Thyroid gland (tissue), 4 donors: Measurements from ENCODE around the gene MAP2K2. TPM values are rescaled to one million over a fixed set of nuclear protein-coding genes. Genes with fewer than 3 reads are reported as not detected.
A peak's percentile ranks its signal among the peaks of the same experiment; 100 is the strongest.
"Not testable (repeated sequence)": the region's sequence is repeated elsewhere in the genome, so short reads cannot be mapped to it uniquely, and the experiment has no call there.

ENCODE experiments used
- DNase-seq, 2 donors: peaks; one replicate each; pipeline ENCODE4 v3.0.0-alpha.2; 2019
- H3K27ac ChIP-seq, 3 donors: fragments of 200-600 bp; sonication (generic); 1 replicate in 2 of 3; 2 replicates in 1 of 3; pipeline ENCODE4 v1.5.1; 2016 to 2019; ENCODE audit warnings: mild to moderate bottlenecking in 1 of 3, moderate library complexity in 1 of 3
- H3K27me3 ChIP-seq: fragments of 200-600 bp; sonication (generic); one replicate; pipeline ENCODE4 v1.5.1; 2019
- H3K36me3 ChIP-seq, 2 donors: fragments of 200-600 bp; sonication (generic); one replicate each; pipeline ENCODE4 v1.5.1; 2016 to 2019
- H3K4me1 ChIP-seq, 2 donors: fragments of 200-600 bp; sonication (generic); one replicate each; pipeline ENCODE4 v1.5.1; 2017 to 2019
- H3K4me3 ChIP-seq, 3 donors: fragments of 200-600 bp; sonication (generic); replicated peaks in 1 of 3; 1 replicate in 2 of 3; 2 replicates in 1 of 3; pipeline ENCODE4 v1.5.1; 2016; ENCODE audit warnings: mild to moderate bottlenecking in 1 of 3
- H3K9me3 ChIP-seq: fragments of 200-600 bp; sonication (generic); one replicate; pipeline ENCODE4 v1.5.1; 2017
- POLR2A ChIP-seq, 2 donors: fragments of 450-650 bp; IDR thresholded peaks; one replicate each; pipeline ENCODE4 v1.6.1; 2017; ENCODE audit warnings: antibody characterized with exemption in 2 of 2, mild to moderate bottlenecking in 2 of 2, moderate library complexity in 1 of 2
- WGBS, 2 donors: methylation state at CpG; one replicate each; pipeline ENCODE4 v1.1.5; 2017; 5-methylcytosine and 5-hydroxymethylcytosine counted together
- intact Hi-C: fragments of 100-400 bp; cut with DNase I; formaldehyde crosslinking; loops from one replicate; pipeline ENCODE4 v1.15.1; 2023
- total RNA-seq, 4 donors: library from RNA; depleted of rRNA; stranded (reverse); fragments of >200 nt; gene quantifications; one replicate each; pipeline ENCODE4 v1.2.3, GENCODE V29; 2016
- TF ChIP-seq, protein P1 (sequence below), 6 experiments: fragments of 200-600 bp in 3 of 6; fragments of 450-650 bp in 3 of 6; sonication (generic) in 3 of 6; IDR thresholded peaks; one replicate each; pipeline ENCODE4 v1.5.1; 2016 to 2019; ENCODE audit warnings: antibody characterized with exemption in 6 of 6, mild to moderate bottlenecking in 2 of 6, inconsistent platforms in 1 of 6, moderate library complexity in 1 of 6

Gene MAP2K2
- total RNA-seq, 4 donors from 2014 or later: 59.4 to 95.3 (median 81.8) TPM

DNA sequence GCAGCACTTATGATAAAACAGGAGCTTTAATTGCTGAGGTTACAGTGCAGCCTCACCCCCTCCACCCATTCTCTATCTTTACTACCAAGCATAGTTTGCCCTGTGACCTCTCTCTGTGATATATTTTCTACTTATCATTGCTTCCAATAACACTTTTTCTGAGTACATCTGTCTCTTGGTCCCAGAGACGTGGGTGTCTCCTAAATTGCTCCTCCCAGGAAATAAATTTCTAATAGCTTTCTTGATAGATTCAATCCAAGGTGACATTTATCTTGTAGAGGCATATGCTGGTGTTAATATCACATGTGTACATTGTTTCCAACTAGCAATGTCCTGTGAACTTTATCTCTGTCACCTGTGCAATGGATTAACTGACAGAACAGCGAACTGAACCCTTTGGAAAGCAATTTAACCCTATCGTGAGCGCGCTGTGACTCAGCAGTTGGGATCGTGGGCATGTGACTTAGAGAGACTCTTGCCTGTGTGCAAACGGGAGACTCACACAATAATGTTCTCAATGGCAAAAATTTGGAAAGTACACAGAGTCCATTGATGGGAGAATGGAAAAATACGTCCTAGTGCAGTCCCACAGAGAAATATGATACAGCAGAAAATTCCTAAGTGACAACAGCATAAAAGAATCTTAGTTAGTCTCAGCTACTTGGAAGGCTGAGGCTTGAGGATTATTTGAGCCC, 7.0 kb upstream of the MAP2K2 start:
- no peak for TF ChIP-seq POLR2A (IDR thresholded peaks at IDR 0.05)
- TF ChIP-seq, protein P1, sequence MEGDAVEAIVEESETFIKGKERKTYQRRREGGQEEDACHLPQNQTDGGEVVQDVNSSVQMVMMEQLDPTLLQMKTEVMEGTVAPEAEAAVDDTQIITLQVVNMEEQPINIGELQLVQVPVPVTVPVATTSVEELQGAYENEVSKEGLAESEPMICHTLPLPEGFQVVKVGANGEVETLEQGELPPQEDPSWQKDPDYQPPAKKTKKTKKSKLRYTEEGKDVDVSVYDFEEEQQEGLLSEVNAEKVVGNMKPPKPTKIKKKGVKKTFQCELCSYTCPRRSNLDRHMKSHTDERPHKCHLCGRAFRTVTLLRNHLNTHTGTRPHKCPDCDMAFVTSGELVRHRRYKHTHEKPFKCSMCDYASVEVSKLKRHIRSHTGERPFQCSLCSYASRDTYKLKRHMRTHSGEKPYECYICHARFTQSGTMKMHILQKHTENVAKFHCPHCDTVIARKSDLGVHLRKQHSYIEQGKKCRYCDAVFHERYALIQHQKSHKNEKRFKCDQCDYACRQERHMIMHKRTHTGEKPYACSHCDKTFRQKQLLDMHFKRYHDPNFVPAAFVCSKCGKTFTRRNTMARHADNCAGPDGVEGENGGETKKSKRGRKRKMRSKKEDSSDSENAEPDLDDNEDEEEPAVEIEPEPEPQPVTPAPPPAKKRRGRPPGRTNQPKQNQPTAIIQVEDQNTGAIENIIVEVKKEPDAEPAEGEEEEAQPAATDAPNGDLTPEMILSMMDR (IDR thresholded peaks at IDR 0.05): no peak
- H3K36me3 ChIP-seq: no peaks in the 10 kb centered on the region
- H3K4me1 ChIP-seq: no peaks in the 10 kb centered on the region
- H3K9me3 ChIP-seq: no peaks in the 10 kb centered on the region
- WGBS, 2 donors: 55 to 61% methylated on average over 8 of the region's 8 CpGs
- intact Hi-C loops: no loop called here
- H3K27me3 ChIP-seq: no peaks in the 10 kb centered on the region
- no peak overlapping the region for H3K27ac ChIP-seq
- no peak overlapping the region for H3K4me3 ChIP-seq
- DNase-seq: no peak

DNA sequence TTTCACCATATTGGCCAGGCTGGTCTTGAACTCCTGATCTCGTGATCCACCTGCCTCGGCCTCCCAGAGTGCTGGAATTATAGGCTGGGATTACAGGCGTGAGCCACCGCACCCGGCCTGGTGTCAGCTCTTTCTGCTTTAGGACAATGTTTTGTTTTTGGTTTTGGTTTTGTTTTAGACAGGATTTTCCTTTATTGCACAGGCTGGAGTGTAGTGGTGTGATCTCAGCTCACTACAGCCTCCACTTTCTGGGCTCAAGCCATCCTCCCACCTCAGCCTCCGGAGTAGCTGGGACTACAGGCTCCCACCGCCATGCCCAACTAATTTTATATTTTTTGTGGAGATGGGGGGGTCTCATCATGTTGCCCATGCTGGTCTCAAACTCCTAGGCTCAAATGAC, 5.1 kb upstream of the MAP2K2 start:
- WGBS, 2 donors: 87 to 94% methylated on average over 7 of the region's 7 CpGs

GRCh38 chr19:4127322-4127721, 3.4 kb upstream of the MAP2K2 start:
- H3K4me1 ChIP-seq: peaks cover 10 to 14% of the 10 kb centered on the region in 2 donors
- not testable (repeated sequence) for H3K27me3 ChIP-seq, H3K4me3 ChIP-seq, H3K27ac ChIP-seq, H3K36me3 ChIP-seq, H3K9me3 ChIP-seq, DNase-seq
- WGBS, 2 donors: 80 to 88% methylated on average over 4 of the region's 4 CpGs
- intact Hi-C loops: loop anchor here (10.0 kb wide), 1 partner anchor 123 kb away; the partner anchor contains the start of gene PIAS4

More for the DNA sequence above, 5.1 kb upstream of the MAP2K2 start:
- not testable (repeated sequence) for H3K27ac ChIP-seq, H3K36me3 ChIP-seq, H3K4me1 ChIP-seq, H3K4me3 ChIP-seq, DNase-seq, H3K9me3 ChIP-seq, H3K27me3 ChIP-seq
- intact Hi-C loops: loop anchor here (10.0 kb wide), 1 partner anchor 124 kb away; the partner anchor contains the start of gene PIAS4

DNA sequence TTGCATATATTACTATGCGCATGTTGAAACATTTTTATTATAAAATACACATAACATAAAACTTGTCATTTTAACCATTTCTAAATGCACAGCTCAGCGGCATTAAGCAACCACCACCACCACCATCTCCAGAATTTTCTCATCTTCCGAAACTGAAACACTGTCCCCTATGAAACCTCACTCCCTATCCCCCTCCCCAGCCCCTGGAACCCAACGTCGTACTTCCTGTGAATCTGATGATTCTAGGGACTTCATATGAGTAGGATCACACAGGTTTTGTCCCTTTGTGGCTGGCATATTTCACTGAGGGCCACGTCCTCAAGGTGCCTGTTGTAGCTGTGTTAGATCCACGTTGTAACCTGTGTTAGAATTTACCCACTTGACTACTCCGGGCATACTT, 716 bp upstream of the MAP2K2 start:
- H3K4me3 ChIP-seq: peak overlapping the region in 1 of 3 donors; percentile 68
- peaks cover 16 to 22% of the 10 kb centered on the region in 2 donors for H3K4me1 ChIP-seq
- no peaks in the 10 kb centered on the region for H3K36me3 ChIP-seq
- 19 to 24% methylated on average over 8 of the region's 8 CpGs for whole genome bisulfite sequencing, 2 donors
- DNase-seq: peak; percentile 50 to 53
- peak overlapping the region in 1 of 3 donors; percentile 50 for H3K27ac ChIP-seq
- intact Hi-C loops: loop anchor here (5.0 to 10.0 kb wide), 3 partner anchors 57 to 120 kb away; partner anchors contain the start of genes ANKRD24, PIAS4, SIRT6 and ZBTB7A
- no peaks in the 10 kb centered on the region for H3K9me3 ChIP-seq
- H3K27me3 ChIP-seq: no peaks in the 10 kb centered on the region
- no peak for TF ChIP-seq POLR2A (IDR thresholded peaks at IDR 0.05)
- TF ChIP-seq, protein P1 (IDR thresholded peaks at IDR 0.05): no peak

- 58 to 65% methylated on average over 3 to 4 of the region's 5 CpGs for WGBS, 2 donors
- intact Hi-C loops: loop anchor here (5.0 to 10.0 kb wide), 3 partner anchors 55 to 118 kb away; partner anchors contain the start of genes ANKRD24, PIAS4, SIRT6 and ZBTB7A
- Histone ChIP-seq H3K27ac (peak overlapping the region in 1 of 3 donors; percentile 71), H3K4me3 (peak overlapping the region in 1 of 3 donors; percentile 68), H3K4me1 (peaks cover 16 to 22% of the 10 kb centered on the region in 2 donors), H3K9me3 (no peaks in the 10 kb centered on the region), H3K36me3 (no peaks in the 10 kb centered on the region), H3K27me3 (no peaks in the 10 kb centered on the region)
- no peak for TF ChIP-seq POLR2A (IDR thresholded peaks at IDR 0.05)
- TF ChIP-seq, protein P1 (IDR thresholded peaks at IDR 0.05): no peak
- no peak for DNase-seq
Observed at GRCh38 chr19:4122480-4122879, 1.4 kb downstream of the MAP2K2 start.

DNA sequence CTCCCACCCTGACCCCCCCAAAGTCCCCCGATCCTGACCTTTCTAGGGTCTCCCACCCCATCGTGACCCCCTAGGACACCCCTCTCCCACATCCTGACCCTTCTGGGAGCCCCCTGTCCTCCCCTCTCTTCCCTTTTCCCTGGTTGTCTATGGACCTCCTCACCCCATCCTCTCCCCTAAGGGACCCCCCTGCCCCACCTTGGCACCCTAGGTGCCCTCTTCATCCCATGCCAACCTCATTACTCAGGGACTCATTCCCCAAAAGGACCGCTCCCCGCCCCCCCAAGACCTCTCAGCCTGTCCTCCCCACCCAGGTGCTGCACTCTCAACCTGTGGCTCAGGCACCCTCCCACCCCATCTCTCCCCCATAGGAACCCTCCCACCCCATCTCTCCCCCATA, 2.1 kb downstream of the MAP2K2 start:
- Histone ChIP-seq H3K4me1 (peaks cover 16 to 22% of the 10 kb centered on the region in 2 donors), H3K9me3 (no peaks in the 10 kb centered on the region), H3K4me3 (no peak overlapping the region), H3K27me3 (no peaks in the 10 kb centered on the region), H3K36me3 (peaks cover under 1 to 5% of the 10 kb centered on the region in 2 donors), H3K27ac (no peak overlapping the region)
- WGBS, 2 donors: 94 to 99% methylated on average over 4 of the region's 4 CpGs
- intact Hi-C loops: loop anchor here (5.0 to 10.0 kb wide), 3 partner anchors 55 to 117 kb away; partner anchors contain the start of genes ANKRD24, PIAS4, SIRT6 and ZBTB7A
- no peak for DNase-seq
- TF ChIP-seq POLR2A (IDR thresholded peaks at IDR 0.05): no peak
- TF ChIP-seq, protein P1 (IDR thresholded peaks at IDR 0.05): no peak
